ENCODE results near the gene BCCIP. TPM values are rescaled to one million over a fixed set of nuclear protein-coding genes. Genes with fewer than 3 reads are reported as not detected.

The BCCIP gene
- total RNA-seq, 1 experiment from 2014 or later = 102 TPM

DNA sequence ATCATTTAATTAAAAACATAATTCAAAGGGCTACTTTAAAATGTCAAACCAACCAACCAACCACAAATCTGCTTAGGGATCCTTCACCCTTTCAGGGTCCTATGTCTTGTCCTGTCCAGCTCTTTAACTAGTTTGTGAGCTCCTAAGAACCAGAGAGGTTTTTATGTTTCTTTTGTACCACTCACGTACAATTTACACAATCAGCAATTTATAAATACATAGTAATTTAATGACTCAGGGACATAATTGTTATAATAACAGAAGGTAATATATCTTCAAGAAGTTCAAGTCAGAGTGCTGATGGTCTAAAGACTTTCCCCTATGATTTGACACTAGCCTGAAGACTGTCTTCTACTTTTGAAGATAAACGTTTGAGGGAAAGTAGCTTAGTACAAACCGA lies 41.8 kb downstream of the BCCIP start:
- no peaks in the 10 kb centered on the region for H3K4me1 Mint-ChIP-seq
- no peaks in the 10 kb centered on the region for H3K9me3 Mint-ChIP-seq
- ATAC-seq (no peak), DNase-seq (ENCODE audit: low spot score) (no peak)
- peaks cover 6% of the 10 kb centered on the region; the same call in 1 of the 2 replicates for H3K36me3 Mint-ChIP-seq
- ChIA-PET CTCF (no interaction called here), POLR2A (no interaction called here)
- H3K27ac Mint-ChIP-seq = no peak overlapping the region
- no peaks in the 10 kb centered on the region for H3K27me3 Mint-ChIP-seq (ENCODE audit: low read depth)
- TF ChIP-seq CBFB (CRISPR knock-in tag; IDR thresholded peaks at IDR 0.05; ENCODE audit: low read depth) (no peak), GRHL2 (CRISPR knock-in tag; IDR thresholded peaks at IDR 0.05; ENCODE audit: insufficient replicate concordance, severe bottlenecking) (no peak), ZBTB21 (CRISPR knock-in tag; IDR thresholded peaks at IDR 0.05; ENCODE audit: borderline replicate concordance) (no peak), ZNF416 (CRISPR knock-in tag; IDR thresholded peaks at IDR 0.05) (no peak), NFE2L1 (CRISPR knock-in tag; IDR thresholded peaks at IDR 0.05) (no peak), RELA (CRISPR knock-in tag; IDR thresholded peaks at IDR 0.05; ENCODE audit: borderline replicate concordance) (no peak), IRF2 (CRISPR knock-in tag; IDR thresholded peaks at IDR 0.05; ENCODE audit: borderline replicate concordance, low read depth) (no peak), JAZF1 (CRISPR knock-in tag; IDR thresholded peaks at IDR 0.05) (no peak), TCF7 (CRISPR knock-in tag; IDR thresholded peaks at IDR 0.05; ENCODE audit: low read depth) (no peak), MXD4 (CRISPR knock-in tag; IDR thresholded peaks at IDR 0.05; ENCODE audit: borderline replicate concordance) (no peak)
- H3K4me3 Mint-ChIP-seq = no peak overlapping the region

- no peaks in the 10 kb centered on the region for H3K4me1 Mint-ChIP-seq
- no peak overlapping the region for H3K4me3 Mint-ChIP-seq
- no peak overlapping the region for H3K27ac Mint-ChIP-seq
- no peaks in the 10 kb centered on the region for H3K27me3 Mint-ChIP-seq (ENCODE audit: low read depth)
- POLR2A ChIA-PET = no interaction called here
- CTCF ChIA-PET = interaction anchor here (1.3 kb wide), 1 partner anchor 110 kb away, joined by 5 read pairs; no protein-coding TSS in a partner anchor
- no peak for DNase-seq (ENCODE audit: low spot score)
- ATAC-seq = no peak
- peaks cover 6% of the 10 kb centered on the region; the same call in 1 of the 2 replicates for H3K36me3 Mint-ChIP-seq
- no peaks in the 10 kb centered on the region for H3K9me3 Mint-ChIP-seq
- TF ChIP-seq JUN (CRISPR knock-in tag; IDR thresholded peaks at IDR 0.05) (no peak), ZNF263 (CRISPR knock-in tag; IDR thresholded peaks at IDR 0.05; ENCODE audit: low read depth) (no peak), ZNF281 (CRISPR knock-in tag; IDR thresholded peaks at IDR 0.05) (no peak), FOXJ3 (CRISPR knock-in tag; IDR thresholded peaks at IDR 0.05; ENCODE audit: borderline replicate concordance) (no peak), NR3C1 (CRISPR knock-in tag; conservative IDR thresholded peaks at IDR 0.05; ENCODE audit: low read depth) (no peak), SMAD3 (CRISPR knock-in tag; IDR thresholded peaks at IDR 0.05; ENCODE audit: borderline replicate concordance) (no peak), CREM (CRISPR knock-in tag; IDR thresholded peaks at IDR 0.05) (no peak), CBFB (CRISPR knock-in tag; IDR thresholded peaks at IDR 0.05; ENCODE audit: low read depth) (no peak), ATF1 (CRISPR knock-in tag; IDR thresholded peaks at IDR 0.05) (no peak), ZBTB21 (CRISPR knock-in tag; IDR thresholded peaks at IDR 0.05; ENCODE audit: borderline replicate concordance) (no peak)
- TF ChIP-seq, protein P1, sequence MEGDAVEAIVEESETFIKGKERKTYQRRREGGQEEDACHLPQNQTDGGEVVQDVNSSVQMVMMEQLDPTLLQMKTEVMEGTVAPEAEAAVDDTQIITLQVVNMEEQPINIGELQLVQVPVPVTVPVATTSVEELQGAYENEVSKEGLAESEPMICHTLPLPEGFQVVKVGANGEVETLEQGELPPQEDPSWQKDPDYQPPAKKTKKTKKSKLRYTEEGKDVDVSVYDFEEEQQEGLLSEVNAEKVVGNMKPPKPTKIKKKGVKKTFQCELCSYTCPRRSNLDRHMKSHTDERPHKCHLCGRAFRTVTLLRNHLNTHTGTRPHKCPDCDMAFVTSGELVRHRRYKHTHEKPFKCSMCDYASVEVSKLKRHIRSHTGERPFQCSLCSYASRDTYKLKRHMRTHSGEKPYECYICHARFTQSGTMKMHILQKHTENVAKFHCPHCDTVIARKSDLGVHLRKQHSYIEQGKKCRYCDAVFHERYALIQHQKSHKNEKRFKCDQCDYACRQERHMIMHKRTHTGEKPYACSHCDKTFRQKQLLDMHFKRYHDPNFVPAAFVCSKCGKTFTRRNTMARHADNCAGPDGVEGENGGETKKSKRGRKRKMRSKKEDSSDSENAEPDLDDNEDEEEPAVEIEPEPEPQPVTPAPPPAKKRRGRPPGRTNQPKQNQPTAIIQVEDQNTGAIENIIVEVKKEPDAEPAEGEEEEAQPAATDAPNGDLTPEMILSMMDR (IDR thresholded peaks at IDR 0.05) = no peak
- TF ChIP-seq, protein P2, sequence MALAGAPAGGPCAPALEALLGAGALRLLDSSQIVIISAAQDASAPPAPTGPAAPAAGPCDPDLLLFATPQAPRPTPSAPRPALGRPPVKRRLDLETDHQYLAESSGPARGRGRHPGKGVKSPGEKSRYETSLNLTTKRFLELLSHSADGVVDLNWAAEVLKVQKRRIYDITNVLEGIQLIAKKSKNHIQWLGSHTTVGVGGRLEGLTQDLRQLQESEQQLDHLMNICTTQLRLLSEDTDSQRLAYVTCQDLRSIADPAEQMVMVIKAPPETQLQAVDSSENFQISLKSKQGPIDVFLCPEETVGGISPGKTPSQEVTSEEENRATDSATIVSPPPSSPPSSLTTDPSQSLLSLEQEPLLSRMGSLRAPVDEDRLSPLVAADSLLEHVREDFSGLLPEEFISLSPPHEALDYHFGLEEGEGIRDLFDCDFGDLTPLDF (CRISPR knock-in tag; IDR thresholded peaks at IDR 0.05) = no peak
- TF ChIP-seq, protein P3, sequence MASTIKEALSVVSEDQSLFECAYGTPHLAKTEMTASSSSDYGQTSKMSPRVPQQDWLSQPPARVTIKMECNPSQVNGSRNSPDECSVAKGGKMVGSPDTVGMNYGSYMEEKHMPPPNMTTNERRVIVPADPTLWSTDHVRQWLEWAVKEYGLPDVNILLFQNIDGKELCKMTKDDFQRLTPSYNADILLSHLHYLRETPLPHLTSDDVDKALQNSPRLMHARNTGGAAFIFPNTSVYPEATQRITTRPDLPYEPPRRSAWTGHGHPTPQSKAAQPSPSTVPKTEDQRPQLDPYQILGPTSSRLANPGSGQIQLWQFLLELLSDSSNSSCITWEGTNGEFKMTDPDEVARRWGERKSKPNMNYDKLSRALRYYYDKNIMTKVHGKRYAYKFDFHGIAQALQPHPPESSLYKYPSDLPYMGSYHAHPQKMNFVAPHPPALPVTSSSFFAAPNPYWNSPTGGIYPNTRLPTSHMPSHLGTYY (CRISPR knock-in tag; IDR thresholded peaks at IDR 0.05) = no peak
- TF ChIP-seq, protein P4, sequence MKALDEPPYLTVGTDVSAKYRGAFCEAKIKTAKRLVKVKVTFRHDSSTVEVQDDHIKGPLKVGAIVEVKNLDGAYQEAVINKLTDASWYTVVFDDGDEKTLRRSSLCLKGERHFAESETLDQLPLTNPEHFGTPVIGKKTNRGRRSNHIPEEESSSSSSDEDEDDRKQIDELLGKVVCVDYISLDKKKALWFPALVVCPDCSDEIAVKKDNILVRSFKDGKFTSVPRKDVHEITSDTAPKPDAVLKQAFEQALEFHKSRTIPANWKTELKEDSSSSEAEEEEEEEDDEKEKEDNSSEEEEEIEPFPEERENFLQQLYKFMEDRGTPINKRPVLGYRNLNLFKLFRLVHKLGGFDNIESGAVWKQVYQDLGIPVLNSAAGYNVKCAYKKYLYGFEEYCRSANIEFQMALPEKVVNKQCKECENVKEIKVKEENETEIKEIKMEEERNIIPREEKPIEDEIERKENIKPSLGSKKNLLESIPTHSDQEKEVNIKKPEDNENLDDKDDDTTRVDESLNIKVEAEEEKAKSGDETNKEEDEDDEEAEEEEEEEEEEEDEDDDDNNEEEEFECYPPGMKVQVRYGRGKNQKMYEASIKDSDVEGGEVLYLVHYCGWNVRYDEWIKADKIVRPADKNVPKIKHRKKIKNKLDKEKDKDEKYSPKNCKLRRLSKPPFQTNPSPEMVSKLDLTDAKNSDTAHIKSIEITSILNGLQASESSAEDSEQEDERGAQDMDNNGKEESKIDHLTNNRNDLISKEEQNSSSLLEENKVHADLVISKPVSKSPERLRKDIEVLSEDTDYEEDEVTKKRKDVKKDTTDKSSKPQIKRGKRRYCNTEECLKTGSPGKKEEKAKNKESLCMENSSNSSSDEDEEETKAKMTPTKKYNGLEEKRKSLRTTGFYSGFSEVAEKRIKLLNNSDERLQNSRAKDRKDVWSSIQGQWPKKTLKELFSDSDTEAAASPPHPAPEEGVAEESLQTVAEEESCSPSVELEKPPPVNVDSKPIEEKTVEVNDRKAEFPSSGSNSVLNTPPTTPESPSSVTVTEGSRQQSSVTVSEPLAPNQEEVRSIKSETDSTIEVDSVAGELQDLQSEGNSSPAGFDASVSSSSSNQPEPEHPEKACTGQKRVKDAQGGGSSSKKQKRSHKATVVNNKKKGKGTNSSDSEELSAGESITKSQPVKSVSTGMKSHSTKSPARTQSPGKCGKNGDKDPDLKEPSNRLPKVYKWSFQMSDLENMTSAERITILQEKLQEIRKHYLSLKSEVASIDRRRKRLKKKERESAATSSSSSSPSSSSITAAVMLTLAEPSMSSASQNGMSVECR (CRISPR knock-in tag; IDR thresholded peaks at IDR 0.05; ENCODE audit: borderline replicate concordance) = no peak
- TF ChIP-seq, protein P5, sequence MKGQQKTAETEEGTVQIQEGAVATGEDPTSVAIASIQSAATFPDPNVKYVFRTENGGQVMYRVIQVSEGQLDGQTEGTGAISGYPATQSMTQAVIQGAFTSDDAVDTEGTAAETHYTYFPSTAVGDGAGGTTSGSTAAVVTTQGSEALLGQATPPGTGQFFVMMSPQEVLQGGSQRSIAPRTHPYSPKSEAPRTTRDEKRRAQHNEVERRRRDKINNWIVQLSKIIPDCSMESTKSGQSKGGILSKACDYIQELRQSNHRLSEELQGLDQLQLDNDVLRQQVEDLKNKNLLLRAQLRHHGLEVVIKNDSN (CRISPR knock-in tag; IDR thresholded peaks at IDR 0.05) = no peak
Observed at GRCh38 chr10:125866421-125867029, 43.2 kb downstream of the BCCIP start.

Data from WTC11 (cell line).